ENCODE data around the gene RPL6. TPM values are rescaled to one million over a fixed set of nuclear protein-coding genes. Genes with fewer than 3 reads are reported as not detected.

RPL6 gene
- total RNA-seq, 3 donors from 2014 or later = 1,571 to 1,840 (median 1,826) TPM

DNA sequence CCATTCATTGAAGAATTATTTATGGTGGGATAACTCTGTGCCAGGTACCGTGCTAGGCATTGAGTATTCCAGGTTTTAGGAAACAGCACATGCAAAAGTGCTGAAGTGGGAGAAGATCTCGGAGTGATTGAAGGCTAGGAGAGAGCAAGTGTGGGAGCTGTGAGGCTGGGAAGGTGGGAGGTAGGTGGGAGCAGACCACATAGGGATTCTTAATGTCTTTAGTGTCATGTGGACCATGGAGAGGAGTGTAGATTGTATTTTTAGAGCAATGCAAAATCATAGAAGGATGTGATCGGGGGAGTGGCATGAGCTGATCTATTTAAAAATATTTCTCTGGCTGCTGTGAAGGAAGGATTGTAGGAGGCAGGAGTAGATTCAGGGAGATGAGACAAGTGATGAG, 14.7 kb upstream of the RPL6 start:
- H3K4me1 ChIP-seq = no peaks in the 10 kb centered on the region
- H3K27ac ChIP-seq = no peak overlapping the region
- intact Hi-C loops (cut with DNase I; ENCODE audit: low total_unique reads) = no loop called here
- H3K4me3 ChIP-seq = no peak overlapping the region
- no peak for TF ChIP-seq POLR2A (IDR thresholded peaks at IDR 0.05)
- TF ChIP-seq, protein P1, sequence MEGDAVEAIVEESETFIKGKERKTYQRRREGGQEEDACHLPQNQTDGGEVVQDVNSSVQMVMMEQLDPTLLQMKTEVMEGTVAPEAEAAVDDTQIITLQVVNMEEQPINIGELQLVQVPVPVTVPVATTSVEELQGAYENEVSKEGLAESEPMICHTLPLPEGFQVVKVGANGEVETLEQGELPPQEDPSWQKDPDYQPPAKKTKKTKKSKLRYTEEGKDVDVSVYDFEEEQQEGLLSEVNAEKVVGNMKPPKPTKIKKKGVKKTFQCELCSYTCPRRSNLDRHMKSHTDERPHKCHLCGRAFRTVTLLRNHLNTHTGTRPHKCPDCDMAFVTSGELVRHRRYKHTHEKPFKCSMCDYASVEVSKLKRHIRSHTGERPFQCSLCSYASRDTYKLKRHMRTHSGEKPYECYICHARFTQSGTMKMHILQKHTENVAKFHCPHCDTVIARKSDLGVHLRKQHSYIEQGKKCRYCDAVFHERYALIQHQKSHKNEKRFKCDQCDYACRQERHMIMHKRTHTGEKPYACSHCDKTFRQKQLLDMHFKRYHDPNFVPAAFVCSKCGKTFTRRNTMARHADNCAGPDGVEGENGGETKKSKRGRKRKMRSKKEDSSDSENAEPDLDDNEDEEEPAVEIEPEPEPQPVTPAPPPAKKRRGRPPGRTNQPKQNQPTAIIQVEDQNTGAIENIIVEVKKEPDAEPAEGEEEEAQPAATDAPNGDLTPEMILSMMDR (IDR thresholded peaks at IDR 0.05) = no peak
- no peak for TF ChIP-seq POLR2AphosphoS5 (IDR thresholded peaks at IDR 0.05)
- no peaks in the 10 kb centered on the region for H3K9me3 ChIP-seq
- no peaks in the 10 kb centered on the region for H3K27me3 ChIP-seq
- no peaks in the 10 kb centered on the region for H3K36me3 ChIP-seq
- DNase-seq (ENCODE audit: low spot score in 2 of 2) = no peak

DNA sequence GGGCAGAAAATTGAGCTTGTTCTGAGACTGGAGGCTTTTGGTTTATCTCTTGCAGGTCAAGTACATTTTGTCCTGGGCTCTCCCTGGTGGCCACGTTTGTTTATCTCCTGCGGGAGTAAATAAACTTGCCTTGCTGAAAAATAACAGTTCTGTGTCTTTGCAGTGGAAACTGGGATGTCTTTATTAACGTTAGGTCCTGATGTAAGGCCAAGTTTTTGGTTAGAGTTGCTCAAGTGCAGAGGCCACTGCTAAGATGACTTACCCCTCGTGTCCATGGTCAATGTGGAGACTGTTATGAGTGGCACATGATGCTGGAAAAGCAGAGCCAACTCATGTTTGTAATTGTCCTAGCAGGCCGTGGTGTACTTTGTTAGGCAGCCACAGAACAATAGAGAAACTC, 13.1 kb upstream of the RPL6 start:
- TF ChIP-seq, protein P1 (IDR thresholded peaks at IDR 0.05) = no peak
- TF ChIP-seq POLR2AphosphoS5 (IDR thresholded peaks at IDR 0.05) (no peak), POLR2A (IDR thresholded peaks at IDR 0.05) (no peak)
- H3K27ac ChIP-seq = peak overlapping the region; percentile 37 to 68
- intact Hi-C loops (cut with DNase I; ENCODE audit: low total_unique reads) = no loop called here
- H3K9me3 ChIP-seq = no peaks in the 10 kb centered on the region
- no peaks in the 10 kb centered on the region for H3K4me1 ChIP-seq
- H3K4me3 ChIP-seq = no peak overlapping the region
- H3K36me3 ChIP-seq = no peaks in the 10 kb centered on the region
- no peak for DNase-seq (ENCODE audit: low spot score in 2 of 2)
- no peaks in the 10 kb centered on the region for H3K27me3 ChIP-seq

DNA sequence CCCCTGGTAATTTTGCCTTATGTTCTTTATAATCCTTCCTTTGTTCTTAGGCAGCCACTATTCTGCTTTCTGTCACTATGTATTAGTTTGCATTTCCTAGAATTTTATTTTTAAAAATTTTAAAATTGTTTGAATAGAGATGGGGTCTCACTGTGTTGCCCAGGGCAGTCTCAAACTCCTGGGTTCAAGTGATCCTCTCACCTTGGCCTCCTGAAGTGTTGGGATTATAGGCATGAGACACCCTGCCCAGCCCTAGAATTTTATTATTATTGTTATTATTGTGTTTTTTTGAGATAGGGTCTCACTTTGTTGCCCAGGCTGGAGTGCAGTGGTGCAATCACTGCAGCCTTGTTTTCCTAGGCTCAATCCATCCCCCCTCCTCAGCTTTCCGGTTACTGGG, 12.0 kb upstream of the RPL6 start:
- intact Hi-C loops (cut with DNase I; ENCODE audit: low total_unique reads) = no loop called here
- Histone ChIP-seq H3K27me3 (no peaks in the 10 kb centered on the region), H3K27ac (peak overlapping the region in 1 of 2 donors; percentile 56), H3K36me3 (no peaks in the 10 kb centered on the region), H3K9me3 (no peaks in the 10 kb centered on the region), H3K4me3 (no peak overlapping the region), H3K4me1 (no peaks in the 10 kb centered on the region)
- TF ChIP-seq, protein P1 (IDR thresholded peaks at IDR 0.05) = no peak
- no peak for DNase-seq (ENCODE audit: low spot score in 2 of 2)

DNA sequence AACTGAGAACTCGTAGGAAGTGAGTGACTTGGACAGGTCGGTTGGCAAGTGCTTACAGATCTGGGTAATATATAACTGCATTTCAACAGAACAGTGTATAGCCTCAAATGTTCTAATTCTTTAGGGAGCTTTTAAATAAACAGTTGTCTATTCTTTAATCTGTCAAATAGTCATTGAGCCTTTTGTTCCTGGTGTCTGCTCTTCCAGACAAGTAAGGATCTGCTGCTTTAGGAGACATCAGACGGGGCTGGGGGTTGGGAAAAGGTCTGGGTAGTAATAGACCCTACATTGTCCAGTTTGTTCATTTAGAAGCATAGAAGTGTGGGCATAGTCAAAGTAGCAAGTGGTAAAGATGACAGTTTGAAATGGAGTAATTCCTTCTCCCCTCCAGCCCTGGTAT, 11.3 kb upstream of the RPL6 start:
- Histone ChIP-seq H3K27ac (peak overlapping the region in 1 of 2 donors; percentile 100), H3K4me1 (no peaks in the 10 kb centered on the region), H3K27me3 (no peaks in the 10 kb centered on the region), H3K9me3 (no peaks in the 10 kb centered on the region), H3K4me3 (no peak overlapping the region), H3K36me3 (no peaks in the 10 kb centered on the region)
- no peak for TF ChIP-seq POLR2A (IDR thresholded peaks at IDR 0.05)
- TF ChIP-seq, protein P1 (IDR thresholded peaks at IDR 0.05) = no peak
- no peak for DNase-seq (ENCODE audit: low spot score in 2 of 2)
- intact Hi-C loops (cut with DNase I; ENCODE audit: low total_unique reads) = no loop called here

DNA sequence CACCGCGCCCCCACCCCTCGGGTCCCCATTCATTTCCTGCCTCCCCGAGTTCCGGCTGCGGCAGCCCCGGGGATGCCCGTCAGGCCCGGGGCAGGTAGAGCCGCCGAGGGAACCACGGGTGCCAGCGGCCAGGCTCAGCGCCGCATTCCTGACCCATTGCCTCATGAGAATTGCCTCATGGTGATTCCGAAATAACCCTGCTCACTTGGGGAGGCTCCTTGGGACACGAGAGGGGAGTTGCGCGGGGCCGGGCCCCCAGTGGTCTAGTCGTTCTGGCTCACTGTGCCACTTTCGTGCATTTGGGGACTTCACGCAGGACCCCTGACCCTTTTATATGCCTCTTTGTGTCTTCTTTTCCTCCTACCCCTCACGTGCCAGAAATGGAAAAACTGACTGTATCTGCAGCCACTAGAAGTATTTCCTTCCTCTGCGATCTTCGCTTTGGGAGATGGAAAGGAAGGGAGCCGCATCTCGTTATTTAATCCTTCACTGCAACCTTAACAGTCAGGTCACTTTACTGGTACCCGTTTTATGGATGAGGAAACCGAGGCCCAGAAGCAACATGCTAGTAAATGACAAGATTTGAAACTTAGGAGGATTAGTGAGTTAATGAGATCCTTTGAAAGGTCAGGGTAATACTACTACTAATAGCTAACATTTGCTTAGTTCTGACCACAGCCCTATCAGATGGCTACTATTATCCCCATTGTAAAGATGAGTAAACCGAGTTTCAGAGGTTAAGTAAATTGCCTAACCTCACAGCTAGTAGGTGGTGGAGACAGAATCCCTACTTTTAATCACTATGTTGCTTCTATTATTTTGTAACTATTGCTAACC, 10.1 kb upstream of the RPL6 start:
- Histone ChIP-seq H3K27ac (peak overlapping the region; percentile 96 to 100), H3K4me1 (no peaks in the 10 kb centered on the region), H3K27me3 (no peaks in the 10 kb centered on the region), H3K36me3 (no peaks in the 10 kb centered on the region), H3K9me3 (no peaks in the 10 kb centered on the region), H3K4me3 (peak overlapping the region; percentile 90 to 100 (median 93))
- peak; percentile 72 to 77 for DNase-seq (ENCODE audit: low spot score in 2 of 2)
- intact Hi-C loops (cut with DNase I; ENCODE audit: low total_unique reads) = no loop called here
- TF ChIP-seq POLR2A (IDR thresholded peaks at IDR 0.05) (no peak), POLR2AphosphoS5 (IDR thresholded peaks at IDR 0.05) (peak in 2 of 3 donors; percentile 69 to 96)
- TF ChIP-seq, protein P1 (IDR thresholded peaks at IDR 0.05) = peak in 1 of 3 donors; percentile 2
